Inferior parietal cortex (tissue), 1 donor: Measurements from ENCODE around the gene EMILIN2.

Experiments
- DNase-seq: peaks from one replicate; pipeline ENCODE4 v3.0.0-alpha.2; 2016; ENCODE audit errors: extremely low spot score

Gene EMILIN2

DNA sequence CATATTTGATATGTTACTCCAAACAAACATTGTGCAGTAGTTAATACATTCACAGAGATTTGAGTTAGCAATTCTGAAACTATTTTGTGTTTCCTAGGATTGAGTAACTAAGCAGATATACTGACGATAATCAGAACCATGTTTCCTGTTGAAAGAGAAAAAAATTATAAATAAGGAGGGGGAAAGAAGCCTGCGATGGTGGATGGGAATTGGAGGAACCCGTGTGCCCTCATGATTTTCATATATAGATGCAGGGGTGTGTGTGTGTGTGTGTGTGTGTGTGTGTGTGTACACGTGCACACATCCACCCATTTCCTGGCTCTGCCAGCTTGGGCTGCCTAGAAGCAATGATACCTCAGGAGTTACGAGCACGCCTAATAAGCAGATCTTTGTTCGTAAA lies 109.2 kb downstream of the EMILIN2 start:
- DNase-seq = no peak

DNA sequence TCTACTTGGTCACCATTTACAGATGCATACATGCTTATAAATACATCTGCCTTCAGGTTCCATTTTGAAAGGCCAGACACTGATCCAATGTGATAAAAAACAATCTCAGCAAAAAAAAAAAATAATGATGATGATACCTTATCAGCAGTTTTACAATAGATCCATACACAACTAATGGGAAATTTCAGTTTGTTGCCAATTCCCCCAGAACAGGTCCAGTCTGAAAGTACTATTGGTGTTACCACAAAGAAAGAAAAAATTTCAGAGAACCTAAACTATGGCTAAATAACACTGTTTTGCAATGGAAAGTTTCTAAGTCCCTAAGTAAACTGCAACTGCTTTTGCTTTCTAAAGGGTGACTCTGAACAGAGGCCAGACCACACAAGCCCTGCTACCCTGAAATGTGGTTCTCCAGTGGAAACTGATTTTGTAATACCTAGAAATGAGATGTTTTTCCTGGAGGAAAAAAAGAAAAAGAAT lies 112.1 kb downstream of the EMILIN2 start:
- DNase-seq = no peak

DNA sequence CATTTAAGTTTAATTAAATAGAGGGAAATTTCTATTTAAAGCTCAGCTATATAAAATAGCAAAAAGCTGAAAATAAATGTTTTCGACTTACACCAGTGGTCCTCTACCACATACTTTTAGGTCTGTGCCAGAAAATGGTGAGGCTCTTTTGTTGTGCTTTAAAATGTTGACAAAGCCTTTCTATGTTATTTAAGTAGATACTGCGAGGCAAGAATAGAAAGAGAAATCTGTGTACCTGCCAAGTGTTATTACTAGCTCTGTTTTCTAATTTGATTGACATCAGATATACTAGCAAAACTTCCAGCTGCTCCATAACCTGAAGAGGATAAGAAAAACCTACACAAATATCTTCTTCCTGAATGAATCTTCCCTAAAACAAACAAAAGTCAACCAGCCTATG lies 112.5 kb downstream of the EMILIN2 start:
- no peak for DNase-seq

DNA sequence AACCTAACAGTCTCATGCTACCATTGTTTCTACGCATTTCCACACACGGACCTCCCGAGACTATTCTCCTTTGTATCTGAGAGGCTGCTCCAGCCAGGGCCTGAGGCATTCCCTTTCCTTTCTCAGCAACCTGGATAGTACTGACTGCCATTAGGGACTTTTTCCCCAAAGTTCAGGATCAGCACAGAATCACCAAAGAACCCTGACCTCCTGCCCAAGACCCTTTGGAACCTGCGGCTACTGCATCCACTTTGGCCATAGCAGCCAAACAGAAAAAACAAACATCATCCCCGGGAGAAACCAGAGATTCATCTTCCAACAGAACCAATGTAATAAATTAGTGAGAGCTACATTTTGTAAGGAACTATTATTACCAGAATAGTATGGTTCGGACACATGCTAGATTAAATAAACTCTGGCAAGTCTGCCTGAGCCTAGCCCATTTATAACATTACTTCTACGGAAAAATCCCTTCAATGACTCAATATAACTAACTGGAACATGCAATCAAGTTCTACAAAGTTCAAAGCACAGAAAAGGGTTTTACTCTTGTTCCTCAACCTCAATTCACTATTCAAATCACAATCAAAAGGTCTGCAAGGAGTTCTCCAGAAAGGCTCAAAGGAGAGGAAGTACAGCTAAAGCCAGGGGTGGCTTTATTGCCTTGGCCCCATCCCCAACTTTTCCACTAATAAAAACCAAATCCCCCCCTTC lies 114.3 kb downstream of the EMILIN2 start:
- no peak for DNase-seq

DNA sequence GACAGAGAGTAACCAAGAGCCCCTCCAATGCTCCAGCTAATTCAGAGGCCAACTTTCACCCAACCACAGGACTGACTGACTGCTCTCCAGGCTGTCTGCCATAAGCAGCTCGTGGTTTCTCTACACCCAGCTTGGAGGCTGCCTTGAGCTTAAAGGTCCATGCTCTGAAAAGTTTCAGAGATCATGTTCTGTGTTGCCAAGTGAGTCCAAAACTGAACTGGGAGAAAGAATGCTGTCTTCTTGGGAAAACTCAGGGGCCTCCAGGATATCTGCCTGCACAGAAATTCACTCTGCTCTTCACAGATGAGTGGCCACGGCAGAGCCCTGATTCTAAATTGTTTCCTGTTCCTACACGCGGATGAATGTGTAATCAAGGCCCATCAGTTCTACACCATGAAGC lies 115.0 kb downstream of the EMILIN2 start:
- no peak for DNase-seq

DNA sequence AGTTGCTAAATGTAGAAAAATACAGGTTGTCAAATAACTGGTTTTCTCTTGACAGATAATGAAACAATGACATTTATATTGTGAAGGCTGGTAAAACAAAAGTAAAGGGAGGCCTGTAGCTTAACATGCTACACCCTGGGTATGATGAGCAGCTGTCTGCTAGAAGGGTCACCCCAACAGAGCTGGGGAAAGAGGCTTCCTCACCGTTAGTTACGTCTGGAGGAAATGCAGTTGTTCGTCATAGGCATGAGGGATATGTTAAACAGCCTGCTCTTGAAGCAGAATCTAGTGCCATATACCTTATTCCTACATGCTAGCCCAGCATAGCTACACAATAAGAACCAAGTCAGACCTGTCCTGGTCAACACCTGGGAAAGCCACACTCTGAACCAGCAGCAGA lies 116.2 kb downstream of the EMILIN2 start:
- no peak for DNase-seq

DNA sequence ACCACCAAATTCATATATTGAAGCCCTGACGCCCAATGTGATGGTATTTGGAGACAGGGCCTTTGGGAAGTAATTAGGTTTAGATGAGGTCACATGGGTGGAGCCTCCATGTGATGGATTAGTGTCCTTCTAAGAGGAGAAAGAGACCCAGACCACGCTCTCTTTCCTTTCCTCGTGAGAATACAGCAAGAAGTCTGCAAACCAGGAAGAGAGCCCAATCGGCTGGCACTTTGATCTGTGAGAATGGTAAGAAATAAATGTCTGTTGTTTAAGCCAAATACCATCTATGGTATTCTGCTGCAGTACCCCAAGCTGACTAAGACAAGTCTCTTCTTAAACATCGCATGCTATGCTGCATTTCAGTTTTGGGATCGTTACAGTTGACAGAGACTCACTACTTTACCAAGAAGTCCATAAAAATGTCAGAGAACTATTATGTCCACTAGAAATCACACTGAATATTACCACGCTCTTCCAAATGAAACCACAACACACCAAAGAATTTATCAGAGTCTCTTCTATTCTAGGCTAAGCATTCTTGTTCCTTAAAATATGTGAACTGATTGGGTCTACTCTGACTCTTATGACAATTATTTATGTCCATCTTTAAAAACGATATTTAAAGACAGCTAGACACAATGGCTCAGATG lies 117.7 kb downstream of the EMILIN2 start:
- DNase-seq = no peak
